ENCODE data around the gene TFCP2. TPM values are rescaled to one million over a fixed set of nuclear protein-coding genes. Genes with fewer than 3 reads are reported as not detected.
"Not testable (repeated sequence)": the region's sequence is repeated elsewhere in the genome, so short reads cannot be mapped to it uniquely, and the experiment has no call there.

TFCP2 gene
- polyA plus RNA-seq, 1 donor (not counting 4 experiments of a cell fraction or from before 2014, with no cell fraction given), result 27.2 TPM

- H4K20me1 ChIP-seq (ENCODE audit: control insufficient read depth, extremely low read depth, insufficient read depth, low read length), result no peaks in the 10 kb centered on the region
- H3K4me1 ChIP-seq (ENCODE audit: control insufficient read depth, extremely low read depth, insufficient read depth, low read length), result peaks cover 11% of the 10 kb centered on the region
- H3K4me2 ChIP-seq (ENCODE audit: control insufficient read depth, extremely low read depth, insufficient read depth, low read depth, low read length), result peak overlapping the region; percentile 97
- H3K36me3 ChIP-seq (ENCODE audit: control insufficient read depth in 2 of 2, extremely low read depth in 1 of 2, insufficient read depth in 2 of 2, low read length in 2 of 2), result peaks cover 0 to 3% of the 10 kb centered on the region in 2 experiments
- H3K4me3 ChIP-seq (ENCODE audit: control insufficient read depth in 2 of 3, extremely low read depth in 1 of 3, insufficient read depth in 2 of 3, low read depth in 1 of 3, low read length in 3 of 3), result peak overlapping the region; percentile 83 to 97 (median 96)
- peak overlapping the region; percentile 81 for H2AFZ ChIP-seq (ENCODE audit: control insufficient read depth, low read length)
- H3K9ac ChIP-seq (ENCODE audit: control insufficient read depth, extremely low read depth, insufficient read depth, low read length), result peak overlapping the region; percentile 86
- FAIRE-seq (no peak), DNase-seq (ENCODE audit: low read depth, low spot score) (no peak)
- H3K27me3 ChIP-seq (ENCODE audit: control insufficient read depth, extremely low read depth, insufficient read depth, low read length), result no peaks in the 10 kb centered on the region
- H3K9me3 ChIP-seq (ENCODE audit: control insufficient read depth, low read depth, low read length), result no peaks in the 10 kb centered on the region
- H3K27ac ChIP-seq (ENCODE audit: control insufficient read depth, insufficient read depth, low read length), result peak overlapping the region; percentile 68
- peaks cover 3% of the 10 kb centered on the region for H3K9me1 ChIP-seq (ENCODE audit: control insufficient read depth, extremely low read depth, insufficient read depth, low read length)
- dilution Hi-C loops (cut with MboI; ENCODE audit: extremely low pct_ligation_motif_present, low sequenced_read_pairs), result no loop called here
- no peak for TF ChIP-seq EZH2 (IDR thresholded peaks at IDR 0.05; ENCODE audit: low read length)
- peaks cover 31% of the 10 kb centered on the region for H3K79me2 ChIP-seq (ENCODE audit: control insufficient read depth, insufficient read depth, low read length)
Measured at GRCh38 chr12:51082561-51083125, 90.3 kb downstream of the TFCP2 start.

GRCh38 chr12:51081421-51081820, 91.5 kb downstream of the TFCP2 start:
- Histone ChIP-seq H3K36me3 (ENCODE audit: control insufficient read depth in 2 of 2, extremely low read depth in 1 of 2, insufficient read depth in 2 of 2, low read length in 2 of 2) (peaks cover 0 to 5% of the 10 kb centered on the region in 2 experiments), H2AFZ (ENCODE audit: control insufficient read depth, low read length) (no peak overlapping the region), H4K20me1 (ENCODE audit: control insufficient read depth, extremely low read depth, insufficient read depth, low read length) (no peaks in the 10 kb centered on the region), H3K79me2 (ENCODE audit: control insufficient read depth, insufficient read depth, low read length) (peaks cover 39% of the 10 kb centered on the region), H3K27ac (ENCODE audit: control insufficient read depth, insufficient read depth, low read length) (no peak overlapping the region), H3K4me2 (ENCODE audit: control insufficient read depth, extremely low read depth, insufficient read depth, low read depth, low read length) (no peak overlapping the region), H3K9me1 (ENCODE audit: control insufficient read depth, extremely low read depth, insufficient read depth, low read length) (peaks cover 3% of the 10 kb centered on the region), H3K27me3 (ENCODE audit: control insufficient read depth, extremely low read depth, insufficient read depth, low read length) (no peaks in the 10 kb centered on the region), H3K4me1 (ENCODE audit: control insufficient read depth, extremely low read depth, insufficient read depth, low read length) (peaks cover 11% of the 10 kb centered on the region), H3K4me3 (ENCODE audit: control insufficient read depth in 2 of 3, extremely low read depth in 1 of 3, insufficient read depth in 2 of 3, low read depth in 1 of 3, low read length in 3 of 3) (no peak overlapping the region), H3K9ac (ENCODE audit: control insufficient read depth, extremely low read depth, insufficient read depth, low read length) (no peak overlapping the region), H3K9me3 (ENCODE audit: control insufficient read depth, low read depth, low read length) (no peaks in the 10 kb centered on the region)
- dilution Hi-C loops (cut with MboI; ENCODE audit: extremely low pct_ligation_motif_present, low sequenced_read_pairs), result no loop called here
- no peak for DNase-seq (ENCODE audit: low read depth, low spot score)
- TF ChIP-seq CTCF (optimal IDR thresholded peaks at IDR 0.05 in 1 of 3, IDR thresholded peaks at IDR 0.05 in 1 of 3, conservative IDR thresholded peaks at IDR 0.05 in 1 of 3; ENCODE audit: extremely low read depth in 1 of 3, insufficient read depth in 2 of 3, low read length in 3 of 3), result no peak
- TF ChIP-seq EZH2 (IDR thresholded peaks at IDR 0.05; ENCODE audit: low read length), result no peak
- no peak for FAIRE-seq

GRCh38 chr12:51080136-51080535, 92.8 kb downstream of the TFCP2 start:
- H3K9me3 ChIP-seq (ENCODE audit: control insufficient read depth, low read depth, low read length), result no peaks in the 10 kb centered on the region
- peaks cover 42% of the 10 kb centered on the region for H3K79me2 ChIP-seq (ENCODE audit: control insufficient read depth, insufficient read depth, low read length)
- no peaks in the 10 kb centered on the region for H3K27me3 ChIP-seq (ENCODE audit: control insufficient read depth, extremely low read depth, insufficient read depth, low read length)
- FAIRE-seq (no peak), DNase-seq (ENCODE audit: low read depth, low spot score) (no peak)
- no peak overlapping the region for H3K27ac ChIP-seq (ENCODE audit: control insufficient read depth, insufficient read depth, low read length)
- H4K20me1 ChIP-seq (ENCODE audit: control insufficient read depth, extremely low read depth, insufficient read depth, low read length), result no peaks in the 10 kb centered on the region
- no peak for TF ChIP-seq EZH2 (IDR thresholded peaks at IDR 0.05; ENCODE audit: low read length)
- TF ChIP-seq CTCF (optimal IDR thresholded peaks at IDR 0.05 in 1 of 3, IDR thresholded peaks at IDR 0.05 in 1 of 3, conservative IDR thresholded peaks at IDR 0.05 in 1 of 3; ENCODE audit: extremely low read depth in 1 of 3, insufficient read depth in 2 of 3, low read length in 3 of 3), result no peak
- dilution Hi-C loops (cut with MboI; ENCODE audit: extremely low pct_ligation_motif_present, low sequenced_read_pairs), result no loop called here
- no peak overlapping the region for H3K4me2 ChIP-seq (ENCODE audit: control insufficient read depth, extremely low read depth, insufficient read depth, low read depth, low read length)
- peaks cover 4 to 7% of the 10 kb centered on the region in 2 experiments for H3K36me3 ChIP-seq (ENCODE audit: control insufficient read depth in 2 of 2, extremely low read depth in 1 of 2, insufficient read depth in 2 of 2, low read length in 2 of 2)
- no peak overlapping the region for H3K4me3 ChIP-seq (ENCODE audit: control insufficient read depth in 2 of 3, extremely low read depth in 1 of 3, insufficient read depth in 2 of 3, low read depth in 1 of 3, low read length in 3 of 3)
- H3K4me1 ChIP-seq (ENCODE audit: control insufficient read depth, extremely low read depth, insufficient read depth, low read length), result peaks cover 11% of the 10 kb centered on the region
- H3K9ac ChIP-seq (ENCODE audit: control insufficient read depth, extremely low read depth, insufficient read depth, low read length), result no peak overlapping the region
- H2AFZ ChIP-seq (ENCODE audit: control insufficient read depth, low read length), result no peak overlapping the region
- no peaks in the 10 kb centered on the region for H3K9me1 ChIP-seq (ENCODE audit: control insufficient read depth, extremely low read depth, insufficient read depth, low read length)

- peaks cover 10% of the 10 kb centered on the region for H3K4me1 ChIP-seq (ENCODE audit: control insufficient read depth, extremely low read depth, insufficient read depth, low read length)
- H3K4me2 ChIP-seq (ENCODE audit: control insufficient read depth, extremely low read depth, insufficient read depth, low read depth, low read length); H3K27me3 ChIP-seq (ENCODE audit: control insufficient read depth, extremely low read depth, insufficient read depth, low read length); dilution Hi-C loops (cut with MboI; ENCODE audit: extremely low pct_ligation_motif_present, low sequenced_read_pairs); H3K36me3 ChIP-seq (ENCODE audit: control insufficient read depth in 2 of 2, extremely low read depth in 1 of 2, insufficient read depth in 2 of 2, low read length in 2 of 2); H3K9ac ChIP-seq (ENCODE audit: control insufficient read depth, extremely low read depth, insufficient read depth, low read length); H3K27ac ChIP-seq (ENCODE audit: control insufficient read depth, insufficient read depth, low read length); H3K9me1 ChIP-seq (ENCODE audit: control insufficient read depth, extremely low read depth, insufficient read depth, low read length); H3K4me3 ChIP-seq (ENCODE audit: control insufficient read depth in 2 of 3, extremely low read depth in 1 of 3, insufficient read depth in 2 of 3, low read depth in 1 of 3, low read length in 3 of 3); DNase-seq (ENCODE audit: low read depth, low spot score); H2AFZ ChIP-seq (ENCODE audit: control insufficient read depth, low read length); H3K9me3 ChIP-seq (ENCODE audit: control insufficient read depth, low read depth, low read length); H4K20me1 ChIP-seq (ENCODE audit: control insufficient read depth, extremely low read depth, insufficient read depth, low read length); FAIRE-seq: not testable (repeated sequence)
- peaks cover 42% of the 10 kb centered on the region for H3K79me2 ChIP-seq (ENCODE audit: control insufficient read depth, insufficient read depth, low read length)
Measured at GRCh38 chr12:51078866-51079265, 94.1 kb downstream of the TFCP2 start.
